Kasumi-1 (cell line): ENCODE data around the gene YKT6.

Experiments
- DNase-seq, 2 experiments: peaks; one replicate each; lab custom pipeline; 2025; lab: John Stamatoyannopoulos, UW

The YKT6 gene

GRCh38 chr7:44235582-44236332 lies 35.0 kb downstream of the YKT6 start:
- no peak for DNase-seq

DNA sequence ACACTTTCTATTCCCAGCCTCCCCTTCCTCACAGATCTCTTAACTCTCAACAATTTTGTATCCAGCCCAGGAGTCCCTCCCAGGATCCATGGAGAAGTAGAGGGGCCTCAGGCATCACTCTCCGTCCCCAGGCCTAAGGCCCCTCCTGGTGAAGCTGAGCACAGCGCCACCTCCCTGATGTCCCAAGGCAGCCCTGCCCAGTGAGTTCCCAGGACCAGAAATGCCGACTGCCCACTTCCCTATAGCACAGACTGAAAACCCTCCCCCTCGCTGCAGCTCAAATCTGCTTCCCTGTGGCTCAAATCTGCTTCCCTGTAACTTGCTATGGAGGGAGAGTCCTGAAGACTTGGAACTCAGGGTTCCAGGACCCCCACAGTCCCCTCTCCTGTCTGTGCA lies 35.6 kb downstream of the YKT6 start:
- DNase-seq: peak; percentile 41 to 61

DNA sequence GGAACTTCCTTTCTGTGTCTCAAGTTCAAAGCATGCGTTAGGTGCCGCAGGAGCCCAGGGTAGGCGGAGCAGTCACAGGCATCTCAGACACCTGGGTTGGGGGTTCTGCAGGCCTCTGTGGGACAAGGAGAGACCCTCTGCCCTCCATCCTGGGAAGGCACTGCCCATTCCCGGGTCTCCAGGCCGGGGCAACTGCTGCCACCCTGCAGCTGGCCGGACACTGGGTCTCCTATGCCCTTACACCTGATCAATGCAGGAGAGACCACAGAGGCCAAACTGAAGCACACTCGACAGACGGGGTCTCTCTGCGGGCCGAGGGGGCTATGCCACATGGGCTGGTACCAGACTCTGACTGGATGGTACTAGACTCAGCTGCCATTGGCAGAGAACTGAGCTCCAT lies 36.9 kb downstream of the YKT6 start:
- no peak for DNase-seq

DNA sequence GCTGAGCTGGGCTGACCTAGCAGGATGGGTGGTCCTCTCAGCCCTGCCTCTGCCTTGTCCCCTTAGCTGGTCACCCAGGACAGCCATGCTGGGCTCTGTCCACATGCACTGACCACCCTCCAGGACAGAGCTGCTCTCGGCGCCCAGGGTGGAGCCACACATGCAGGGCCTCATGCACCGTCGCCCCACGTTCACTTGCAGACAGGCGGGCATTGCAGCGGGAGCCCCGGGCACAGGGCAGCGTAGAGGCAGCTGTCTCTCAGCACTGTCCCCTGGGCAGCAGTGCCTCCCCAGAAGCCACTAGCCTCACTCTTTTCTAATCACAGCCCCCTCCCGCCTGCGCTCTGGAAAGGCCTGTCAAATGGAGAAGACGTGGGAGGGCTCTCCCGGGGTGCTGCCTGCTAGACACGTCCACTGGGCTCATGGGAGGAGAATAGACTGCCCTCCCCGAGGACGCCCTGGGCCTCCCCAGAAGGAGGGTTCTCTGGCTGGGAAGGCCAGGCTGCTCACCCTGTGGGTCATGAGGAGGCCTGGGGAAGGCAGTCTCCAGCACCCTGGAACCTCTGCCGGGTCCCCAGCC lies 37.4 kb downstream of the YKT6 start:
- DNase-seq: no peak

- DNase-seq: no peak
Observed at GRCh38 chr7:44239361-44239760, 38.6 kb downstream of the YKT6 start.

DNA sequence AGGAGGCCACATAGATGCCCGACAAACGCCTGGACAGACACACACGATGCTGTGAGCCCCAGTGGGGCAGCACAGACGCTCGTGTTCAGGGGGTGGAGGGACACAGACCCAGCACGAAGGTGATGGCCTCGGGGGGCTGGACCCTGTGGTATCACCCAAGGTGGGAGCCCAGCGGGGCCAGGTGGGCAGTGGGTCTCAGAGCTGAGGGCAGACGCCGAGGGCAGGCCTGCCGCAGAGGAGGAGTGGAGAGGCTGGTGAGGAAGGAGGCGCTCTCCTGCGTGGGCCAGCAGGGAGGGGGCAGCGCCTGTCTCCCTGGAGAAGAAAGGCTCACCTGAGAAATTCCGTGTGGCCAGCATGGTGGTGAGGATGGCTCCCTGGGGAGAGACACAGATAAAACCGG lies 39.6 kb downstream of the YKT6 start:
- no peak for DNase-seq

GRCh38 chr7:44240983-44241510 lies 40.3 kb downstream of the YKT6 start:
- DNase-seq: peak; percentile 93 to 95

- no peak for DNase-seq
Observed at GRCh38 chr7:44242091-44242490, 41.3 kb downstream of the YKT6 start.

DNA sequence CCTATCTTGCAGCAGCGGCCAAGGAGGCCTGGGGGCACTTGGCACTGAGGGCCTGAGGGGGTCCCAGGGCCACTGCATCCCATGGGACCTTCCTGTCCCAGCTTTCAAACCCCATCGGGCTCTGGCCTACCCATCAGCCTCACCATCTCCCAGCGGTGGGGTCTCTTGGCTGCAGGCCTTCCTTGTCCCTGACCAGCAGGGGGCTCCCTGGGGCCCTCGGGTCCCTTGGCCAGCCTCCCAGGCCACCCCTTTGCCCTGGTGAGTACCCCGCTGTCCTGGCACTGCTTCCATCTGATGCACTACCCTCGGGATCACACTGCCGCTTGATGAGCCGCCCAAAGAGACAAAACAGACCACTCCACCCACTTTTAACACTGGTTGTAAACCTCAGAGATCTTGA lies 43.5 kb downstream of the YKT6 start:
- peak; percentile 18 to 46 for DNase-seq

DNA sequence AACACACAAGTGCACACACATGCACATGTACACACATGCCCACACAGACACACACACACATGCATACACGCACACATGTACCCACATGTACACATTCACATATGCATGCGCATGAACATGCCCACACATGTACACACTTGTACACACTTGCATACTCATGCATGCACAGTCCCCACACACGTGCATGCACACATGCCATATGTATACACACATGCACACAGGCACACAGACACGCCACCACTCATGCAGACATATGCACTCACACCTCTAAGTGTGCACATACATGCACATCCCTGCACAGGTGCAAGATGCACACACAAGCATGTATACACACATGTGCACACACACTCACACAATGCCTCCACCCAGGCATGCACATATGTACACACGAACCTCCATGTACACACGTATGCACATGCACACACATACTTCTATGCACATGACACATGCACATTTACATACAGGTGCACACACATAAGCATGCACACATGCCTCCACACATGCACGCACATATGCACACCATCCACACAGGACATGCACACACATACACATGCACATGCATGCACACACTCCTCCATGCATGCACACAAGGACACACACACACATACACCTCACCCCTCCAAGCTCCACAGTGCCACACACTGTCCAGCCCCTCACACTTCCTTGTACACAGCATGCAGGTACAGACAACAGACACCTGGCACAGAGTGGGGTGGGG lies 45.8 kb downstream of the YKT6 start:
- DNase-seq: no peak

GRCh38 chr7:44247868-44248651 lies 47.3 kb downstream of the YKT6 start:
- no peak for DNase-seq

GRCh38 chr7:44249639-44250234 lies 49.0 kb downstream of the YKT6 start:
- no peak for DNase-seq

DNA sequence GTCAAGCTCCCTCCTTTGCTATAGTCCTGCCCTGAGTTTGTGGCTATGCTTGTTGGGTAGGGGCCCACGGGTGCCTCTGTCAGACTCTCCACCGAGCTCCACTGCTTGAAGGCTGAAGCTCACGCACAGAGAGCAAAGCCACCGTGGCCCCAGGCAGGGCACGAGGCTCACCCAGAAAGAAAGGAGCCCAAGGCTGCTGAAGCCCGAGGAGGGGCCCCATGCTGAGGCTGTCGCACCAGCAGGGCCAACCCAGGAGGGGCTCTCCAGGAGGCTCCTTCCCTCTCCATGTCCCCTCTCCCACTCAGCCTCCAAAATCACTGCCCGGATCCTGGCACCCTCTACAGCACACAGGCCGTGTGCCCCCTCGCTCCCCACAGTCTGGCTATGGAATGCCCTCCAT lies 50.5 kb downstream of the YKT6 start:
- no peak for DNase-seq

DNA sequence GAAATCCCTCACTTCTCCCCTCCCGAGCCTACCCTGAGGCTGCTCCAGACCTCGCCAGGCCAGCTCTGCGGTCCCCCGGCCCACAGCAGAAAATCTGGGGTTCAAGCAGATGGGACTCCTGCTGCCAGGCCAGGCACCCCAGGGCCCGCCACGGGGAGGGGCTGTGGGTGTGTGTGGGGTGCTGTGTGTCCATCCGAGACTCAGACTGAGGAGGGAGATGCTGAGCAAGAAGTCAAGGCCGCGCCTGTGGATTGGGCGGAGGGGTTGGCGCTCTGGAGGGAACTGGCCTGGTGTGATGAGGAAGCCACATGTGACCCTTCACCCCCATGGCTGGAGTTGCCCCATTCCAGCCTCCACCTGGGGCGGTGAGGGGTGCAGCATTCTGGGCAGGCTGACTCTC lies 51.1 kb downstream of the YKT6 start:
- DNase-seq: no peak

GRCh38 chr7:44256459-44256858 lies 55.7 kb downstream of the YKT6 start:
- DNase-seq: no peak

DNA sequence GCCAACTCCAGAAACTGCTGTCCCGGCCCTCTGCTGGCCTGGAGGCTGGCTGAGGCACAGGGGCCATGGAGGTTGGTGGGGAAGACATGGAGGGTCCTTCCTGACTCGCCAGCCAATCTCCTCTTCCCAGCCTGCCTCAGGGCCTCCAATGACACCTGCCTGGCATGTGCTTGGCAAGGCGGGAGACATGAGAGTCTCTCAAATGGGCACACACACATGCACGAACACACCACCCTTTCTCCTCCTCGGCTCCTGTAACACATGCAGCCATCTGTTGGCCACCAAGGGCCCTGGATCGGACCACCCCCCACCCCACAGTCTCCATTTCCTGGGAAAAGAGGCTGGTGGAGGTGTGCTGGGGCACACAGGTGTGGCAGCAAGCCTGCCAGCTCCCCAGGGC lies 56.4 kb downstream of the YKT6 start:
- no peak for DNase-seq

- DNase-seq: peak; percentile 93
Observed at GRCh38 chr7:44257618-44258422, 57.0 kb downstream of the YKT6 start.

- DNase-seq: no peak
Observed at GRCh38 chr7:44258423-44258760, 57.6 kb downstream of the YKT6 start.

GRCh38 chr7:44258865-44259546 lies 58.2 kb downstream of the YKT6 start:
- DNase-seq: no peak
